Endothelial cell of umbilical vein (primary cell): ENCODE results near the gene CDS2. TPM values are rescaled to one million over a fixed set of nuclear protein-coding genes. Genes with fewer than 3 reads are reported as not detected.

Experiments used
- BruUV-seq: library from RNA; stranded (reverse); fragments of 400-500 nt; replicated peaks from 2 replicates; lab custom pipeline; 2021; lab: Mats Ljungman, UMichigan
- CTCF ChIA-PET: fragments of 300-600, 350-600 bp; sonication (Branson Sonifier 250); formaldehyde crosslinking; loops from one replicate; lab custom pipeline; 2021; ENCODE audit warnings: antibody characterized with exemption, inconsistent platforms; lab: Charles Lee
- POLR2A ChIA-PET: fragments of 300-600, 350-600 bp; sonication (Branson Sonifier 250); formaldehyde crosslinking; loops from one replicate; lab custom pipeline; 2021; ENCODE audit warnings: antibody characterized with exemption, inconsistent platforms; lab: Charles Lee
- DNase-seq: peaks from one replicate; pipeline ENCODE4 v3.0.0-alpha.2; 2011; ENCODE audit warnings: low read depth, low spot score
- FAIRE-seq: peaks from 2 replicates; lab custom pipeline; 2011; peaks lifted over from hg19 to GRCh38; lab: Jason Lieb, UNC
- H2AFZ ChIP-seq: 2 replicates; pipeline ENCODE4 v1.6.0; 2012; ENCODE audit warnings: low read depth, low read length, control low read depth, inconsistent platforms
- H3K27ac ChIP-seq: 2 replicates; pipeline ENCODE4 v1.5.1; 2011; ENCODE audit warnings: low read depth, mild to moderate bottlenecking, control low read depth, low read length, moderate library complexity; ENCODE audit not compliant: insufficient read depth
- H3K27me3 ChIP-seq, 2 experiments: 2 replicates each; pipeline versions ENCODE4 v1.6.0 to v1.6.1; 2011; ENCODE audit warnings: low read length in 2 of 2, mixed read lengths in 1 of 2; ENCODE audit not compliant: control insufficient read depth in 2 of 2, insufficient read depth in 2 of 2
- H3K36me3 ChIP-seq, 2 experiments: 2 replicates in 1 of 2; 3 replicates in 1 of 2; pipeline ENCODE4 v1.5.1; 2011; ENCODE audit warnings: low read length in 2 of 2, mild to moderate bottlenecking in 1 of 2, moderate library complexity in 1 of 2; ENCODE audit not compliant: control insufficient read depth in 2 of 2, insufficient read depth in 2 of 2; ENCODE audit errors: extremely low read depth in 1 of 2
- H3K4me1 ChIP-seq: 3 replicates; pipeline ENCODE4 v1.5.1; 2011; ENCODE audit warnings: mild to moderate bottlenecking, low read length; ENCODE audit not compliant: control insufficient read depth, insufficient read depth; ENCODE audit errors: extremely low read depth
- H3K4me2 ChIP-seq: 2 replicates; pipeline ENCODE4 v1.6.1; 2011; ENCODE audit warnings: low read length, control low read depth, mixed read lengths; ENCODE audit not compliant: insufficient read depth
- H3K4me3 ChIP-seq, 3 experiments: fragments of 200-600 bp in 1 of 3; sonication (generic), shearing (Covaris generic) in 1 of 3; replicated peaks in 1 of 3; 2 replicates each; pipeline ENCODE4 v1.5.1; 2011 to 2016; ENCODE audit warnings: control low read depth in 3 of 3, low read length in 3 of 3, mild to moderate bottlenecking in 2 of 3, inconsistent platforms in 1 of 3, low read depth in 1 of 3, moderate library complexity in 1 of 3; ENCODE audit not compliant: insufficient read depth in 1 of 3
- H3K79me2 ChIP-seq: 2 replicates; pipeline ENCODE4 v1.6.0; 2012; ENCODE audit warnings: low read length, inconsistent platforms; ENCODE audit not compliant: control insufficient read depth, insufficient read depth
- H3K9ac ChIP-seq: replicated peaks from 2 replicates; pipeline ENCODE3; 2011; ENCODE audit warnings: low read length, control low read depth; ENCODE audit not compliant: insufficient read depth; ENCODE audit errors: extremely low read depth
- H3K9me1 ChIP-seq: replicated peaks from 3 replicates; pipeline ENCODE4 v1.6.0; 2011; ENCODE audit warnings: mild to moderate bottlenecking, low read length; ENCODE audit not compliant: control insufficient read depth, insufficient read depth; ENCODE audit errors: extremely low read depth
- H3K9me3 ChIP-seq: replicated peaks from 2 replicates; pipeline ENCODE4 v1.5.1; 2012; ENCODE audit warnings: low read length, inconsistent platforms; ENCODE audit not compliant: control insufficient read depth, insufficient read depth
- H4K20me1 ChIP-seq: replicated peaks from 2 replicates; pipeline ENCODE3; 2011; ENCODE audit warnings: mild to moderate bottlenecking, low read length; ENCODE audit not compliant: control insufficient read depth, insufficient read depth; ENCODE audit errors: extremely low read depth
- EZH2 ChIP-seq: IDR thresholded peaks from 2 replicates; pipeline ENCODE4 v1.6.1; 2012; ENCODE audit warnings: borderline replicate concordance, low read depth, mild to moderate bottlenecking, moderate library complexity, low read length, inconsistent platforms; ENCODE audit not compliant: severe bottlenecking
- FOS ChIP-seq: IDR thresholded peaks from 2 replicates; pipeline ENCODE4 v1.6.1; 2011; ENCODE audit warnings: mild to moderate bottlenecking, low read length, moderate library complexity, borderline replicate concordance; ENCODE audit not compliant: insufficient read depth
- GATA2 ChIP-seq: IDR thresholded peaks from 2 replicates; pipeline ENCODE4 v1.7.0; 2011; ENCODE audit warnings: low read depth, mild to moderate bottlenecking, moderate library complexity, mixed read lengths, low read length; ENCODE audit not compliant: insufficient read length, insufficient read depth
- JUN ChIP-seq: IDR thresholded peaks from 2 replicates; pipeline ENCODE4 v1.6.1; 2011; ENCODE audit warnings: borderline replicate concordance, low read depth; ENCODE audit not compliant: insufficient read length, insufficient read depth
- MYC ChIP-seq: IDR thresholded peaks from one replicate; pipeline ENCODE4 v1.6.1; 2011; ENCODE audit warnings: mild to moderate bottlenecking, low read depth, low read length
- POLR2A ChIP-seq: IDR thresholded peaks from 2 replicates; pipeline ENCODE4 v1.6.1; 2012; ENCODE audit warnings: low read depth, mild to moderate bottlenecking, control low read depth, low read length
- POLR2AphosphoS5 ChIP-seq: IDR thresholded peaks from 2 replicates; pipeline ENCODE4 v1.6.1; 2012; ENCODE audit warnings: low read depth, mild to moderate bottlenecking, control low read depth, low read length, moderate library complexity; ENCODE audit not compliant: insufficient read depth
- dilution Hi-C: fragments of 300-500 bp; cut with MboI; formaldehyde crosslinking; loops from one replicate; pipeline ENCODE4 v1.15.0; 2019; ENCODE audit warnings: low sequenced_read_pairs; ENCODE audit not compliant: extremely low pct_ligation_motif_present
- intact Hi-C: fragments of 100-400 bp; cut with micrococcal nuclease; formaldehyde crosslinking; loops from one replicate; pipeline ENCODE4 v1.10.0; 2022
- polyA plus RNA-seq, 4 experiments: library from polyadenylated mRNA; depleted of rRNA in 3 of 4; stranded (reverse) in 3 of 4; unstranded in 1 of 4; fragments of >200 nt; gene quantifications; 2 replicates each; pipeline versions ENCODE4 v1.2.1 to v1.2.3, GENCODE V29; 2011 to 2012; ENCODE audit warnings: missing spikeins in 1 of 4
- total RNA-seq: library from RNA; stranded (reverse); gene quantifications from 2 replicates; pipeline ENCODE4 v1.2.3, GENCODE V29; 2021
- TF ChIP-seq, protein P1 (sequence below): IDR thresholded peaks from 2 replicates; pipeline ENCODE4 v1.6.1; 2011; ENCODE audit not compliant: insufficient read depth, insufficient read length
- TF ChIP-seq, protein P2 (sequence below), 2 donors: IDR thresholded peaks; 1 replicate in 1 of 2; 2 replicates in 1 of 2; pipeline ENCODE4 v1.5.1; 2011; ENCODE audit warnings: low read length in 2 of 2, mild to moderate bottlenecking in 2 of 2, moderate library complexity in 2 of 2, control low read depth in 1 of 2, inconsistent platforms in 1 of 2, low read depth in 1 of 2; ENCODE audit not compliant: insufficient read depth in 1 of 2; ENCODE audit errors: extremely low read depth in 1 of 2

CDS2 gene
- total and polyA plus RNA-seq, 2 donors (not counting 3 experiments of a cell fraction or from before 2014, with no cell fraction given), result 47.0 to 49.0 TPM

DNA sequence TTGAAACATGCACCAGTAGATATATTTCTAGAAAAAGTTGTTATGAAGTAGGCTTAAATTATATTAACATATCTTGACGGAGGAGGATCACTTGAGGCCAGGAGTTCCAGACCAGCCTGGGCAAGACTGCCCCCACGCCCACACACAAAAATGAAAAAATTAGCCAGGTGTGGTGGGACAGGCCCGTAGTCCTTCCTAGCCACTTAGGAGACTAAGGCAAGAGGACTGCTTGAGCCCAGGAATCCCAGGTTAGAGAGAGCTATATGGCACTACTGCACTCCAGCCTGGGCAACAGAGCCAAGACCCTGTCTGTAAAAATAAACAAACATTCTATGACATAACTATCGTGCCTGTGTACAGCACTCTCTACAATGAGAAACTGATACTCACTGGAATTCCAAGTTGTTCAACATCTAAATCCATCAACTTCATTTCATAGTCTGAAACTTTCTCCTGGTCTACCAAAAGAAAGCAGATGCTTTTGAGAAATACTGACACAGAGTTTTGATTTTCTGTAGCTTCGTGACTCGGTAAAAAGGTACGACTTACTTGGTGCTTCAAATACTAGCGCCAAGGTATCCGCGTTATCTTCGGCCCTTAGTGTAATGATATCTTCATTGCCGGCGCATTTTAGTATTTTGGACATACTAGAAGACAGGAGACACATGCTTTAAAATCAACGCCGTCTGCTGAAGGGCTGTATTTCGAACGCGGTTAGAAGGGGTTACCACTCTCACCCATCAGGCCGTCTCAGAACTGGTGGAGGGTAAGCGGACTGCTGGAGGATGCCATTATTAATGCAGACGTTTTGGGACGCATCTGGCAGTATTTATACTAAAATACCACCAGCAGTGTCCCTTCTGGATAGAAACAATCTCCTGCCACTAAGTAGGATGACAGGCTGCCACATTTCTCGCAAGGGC, 8.3 kb upstream of the CDS2 start:
- Histone ChIP-seq H3K9me1 (no peaks in the 10 kb centered on the region), H3K36me3 (peaks cover 0 to 3% of the 10 kb centered on the region in 2 experiments), H3K4me3 (peak overlapping the region; percentile 83 to 95 (median 90)), H3K4me2 (peak overlapping the region; percentile 91), H3K9me3 (no peaks in the 10 kb centered on the region), H3K27ac (peak overlapping the region; percentile 58), H2AFZ (no peak overlapping the region), H4K20me1 (no peaks in the 10 kb centered on the region), H3K79me2 (peaks cover 37% of the 10 kb centered on the region), H3K27me3 (no peaks in the 10 kb centered on the region), H3K4me1 (peaks cover 24% of the 10 kb centered on the region), H3K9ac (peak overlapping the region; percentile 87)
- ChIA-PET CTCF (interaction anchor here (1.5 kb wide), 1 partner anchor 505 kb away, joined by 4 read pairs; no protein-coding TSS in a partner anchor), POLR2A (interaction anchor here (0.6 to 1.7 kb wide), 2 partner anchors 61 to 74 kb away, joined by 4 to 6 read pairs; no protein-coding TSS in a partner anchor)
- BruUV-seq, result no TSS peak
- intact Hi-C loops (no loop called here), dilution Hi-C loops (no loop called here)
- FAIRE-seq (no peak), DNase-seq (peak; percentile 8)
- TF ChIP-seq POLR2A, result no peak
- TF ChIP-seq FOS, result no peak
- no peak for TF ChIP-seq MYC
- TF ChIP-seq, protein P1, sequence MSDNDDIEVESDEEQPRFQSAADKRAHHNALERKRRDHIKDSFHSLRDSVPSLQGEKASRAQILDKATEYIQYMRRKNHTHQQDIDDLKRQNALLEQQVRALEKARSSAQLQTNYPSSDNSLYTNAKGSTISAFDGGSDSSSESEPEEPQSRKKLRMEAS, result no peak
- TF ChIP-seq JUN, result no peak
- TF ChIP-seq EZH2, result no peak
- TF ChIP-seq GATA2, result no peak
- TF ChIP-seq POLR2AphosphoS5, result no peak
- TF ChIP-seq, protein P2, sequence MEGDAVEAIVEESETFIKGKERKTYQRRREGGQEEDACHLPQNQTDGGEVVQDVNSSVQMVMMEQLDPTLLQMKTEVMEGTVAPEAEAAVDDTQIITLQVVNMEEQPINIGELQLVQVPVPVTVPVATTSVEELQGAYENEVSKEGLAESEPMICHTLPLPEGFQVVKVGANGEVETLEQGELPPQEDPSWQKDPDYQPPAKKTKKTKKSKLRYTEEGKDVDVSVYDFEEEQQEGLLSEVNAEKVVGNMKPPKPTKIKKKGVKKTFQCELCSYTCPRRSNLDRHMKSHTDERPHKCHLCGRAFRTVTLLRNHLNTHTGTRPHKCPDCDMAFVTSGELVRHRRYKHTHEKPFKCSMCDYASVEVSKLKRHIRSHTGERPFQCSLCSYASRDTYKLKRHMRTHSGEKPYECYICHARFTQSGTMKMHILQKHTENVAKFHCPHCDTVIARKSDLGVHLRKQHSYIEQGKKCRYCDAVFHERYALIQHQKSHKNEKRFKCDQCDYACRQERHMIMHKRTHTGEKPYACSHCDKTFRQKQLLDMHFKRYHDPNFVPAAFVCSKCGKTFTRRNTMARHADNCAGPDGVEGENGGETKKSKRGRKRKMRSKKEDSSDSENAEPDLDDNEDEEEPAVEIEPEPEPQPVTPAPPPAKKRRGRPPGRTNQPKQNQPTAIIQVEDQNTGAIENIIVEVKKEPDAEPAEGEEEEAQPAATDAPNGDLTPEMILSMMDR (IDR thresholded peaks at IDR 0.05; ENCODE audit: extremely low read depth in 1 of 2, insufficient read depth in 1 of 2, low read depth in 1 of 2, low read length in 2 of 2), result no peak
